ENCODE data around the gene HOXA7. TPM values are rescaled to one million over a fixed set of nuclear protein-coding genes. Genes with fewer than 3 reads are reported as not detected.

HOXA7 gene
- total and polyA plus RNA-seq, 2 donors (not counting 3 experiments of a cell fraction or from before 2014, with no cell fraction given): 18.1 to 18.5 TPM

- ChIA-PET POLR2A (no interaction called here), CTCF (interaction anchor here (0.6 to 4.6 kb wide), 3 partner anchors 12 to 794 kb away, joined by 3 to 81 read pairs (median 3); partner anchors contain the start of gene HOXA10)
- Histone ChIP-seq H3K9me1 (replicated peaks; ENCODE audit: control insufficient read depth, extremely low read depth, insufficient read depth, low read length) (no peaks in the 10 kb centered on the region), H3K9ac (replicated peaks; ENCODE audit: extremely low read depth, insufficient read depth, low read length) (peak overlapping the region; percentile 85), H3K4me1 (ENCODE audit: control insufficient read depth, extremely low read depth, insufficient read depth, low read length) (peaks cover 44% of the 10 kb centered on the region), H4K20me1 (replicated peaks; ENCODE audit: control insufficient read depth, extremely low read depth, insufficient read depth, low read length) (no peaks in the 10 kb centered on the region), H3K36me3 (ENCODE audit: control insufficient read depth in 2 of 2, extremely low read depth in 1 of 2, insufficient read depth in 2 of 2, low read length in 2 of 2) (peaks cover 3 to 7% of the 10 kb centered on the region in 2 experiments), H3K27me3 (ENCODE audit: control insufficient read depth in 2 of 2, insufficient read depth in 2 of 2, low read length in 2 of 2) (no peaks in the 10 kb centered on the region), H3K27ac (ENCODE audit: insufficient read depth, low read depth, low read length) (peak overlapping the region; percentile 91), H3K79me2 (ENCODE audit: control insufficient read depth, insufficient read depth, low read length) (peaks cover 85% of the 10 kb centered on the region), H3K9me3 (replicated peaks; ENCODE audit: control insufficient read depth, insufficient read depth, low read length) (no peaks in the 10 kb centered on the region), H2AFZ (ENCODE audit: low read depth, low read length) (no peak overlapping the region), H3K4me2 (ENCODE audit: insufficient read depth, low read length) (peak overlapping the region; percentile 91), H3K4me3 (replicated peaks in 1 of 3; ENCODE audit: insufficient read depth in 1 of 3, low read depth in 1 of 3, low read length in 3 of 3) (peak overlapping the region; percentile 63 to 98 (median 88))
- intact Hi-C loops (cut with micrococcal nuclease) (loop anchor here (2.0 to 5.0 kb wide), 5 partner anchors 13 to 1772 kb away; partner anchors contain the start of gene HOXA2), dilution Hi-C loops (cut with MboI; ENCODE audit: extremely low pct_ligation_motif_present, low sequenced_read_pairs) (loop anchor here (10.0 to 25.0 kb wide), 3 partner anchors 309 to 977 kb away; no protein-coding TSS in a partner anchor)
- TF ChIP-seq POLR2A (IDR thresholded peaks at IDR 0.05; ENCODE audit: low read depth, low read length) (no peak), JUN (IDR thresholded peaks at IDR 0.05; ENCODE audit: borderline replicate concordance, insufficient read depth, insufficient read length, low read depth) (no peak), MAX (IDR thresholded peaks at IDR 0.05; ENCODE audit: insufficient read depth, insufficient read length) (no peak), GATA2 (IDR thresholded peaks at IDR 0.05; ENCODE audit: insufficient read depth, insufficient read length, low read depth, low read length) (no peak), MYC (IDR thresholded peaks at IDR 0.05; ENCODE audit: low read depth, low read length) (no peak), FOS (IDR thresholded peaks at IDR 0.05; ENCODE audit: borderline replicate concordance, insufficient read depth, low read length) (no peak), CTCF (IDR thresholded peaks at IDR 0.05; ENCODE audit: extremely low read depth in 1 of 2, insufficient read depth in 1 of 2, low read depth in 1 of 2, low read length in 2 of 2) (no peak)
- no peak for FAIRE-seq
- no TSS peak for BruUV-seq (replicated peaks)
- DNase-seq (ENCODE audit: low read depth, low spot score): no peak
Observed at GRCh38 chr7:27164045-27164366, 7.5 kb upstream of the HOXA7 start.
